ENCODE results near the gene MAPK1IP1L.

MAPK1IP1L gene

DNA sequence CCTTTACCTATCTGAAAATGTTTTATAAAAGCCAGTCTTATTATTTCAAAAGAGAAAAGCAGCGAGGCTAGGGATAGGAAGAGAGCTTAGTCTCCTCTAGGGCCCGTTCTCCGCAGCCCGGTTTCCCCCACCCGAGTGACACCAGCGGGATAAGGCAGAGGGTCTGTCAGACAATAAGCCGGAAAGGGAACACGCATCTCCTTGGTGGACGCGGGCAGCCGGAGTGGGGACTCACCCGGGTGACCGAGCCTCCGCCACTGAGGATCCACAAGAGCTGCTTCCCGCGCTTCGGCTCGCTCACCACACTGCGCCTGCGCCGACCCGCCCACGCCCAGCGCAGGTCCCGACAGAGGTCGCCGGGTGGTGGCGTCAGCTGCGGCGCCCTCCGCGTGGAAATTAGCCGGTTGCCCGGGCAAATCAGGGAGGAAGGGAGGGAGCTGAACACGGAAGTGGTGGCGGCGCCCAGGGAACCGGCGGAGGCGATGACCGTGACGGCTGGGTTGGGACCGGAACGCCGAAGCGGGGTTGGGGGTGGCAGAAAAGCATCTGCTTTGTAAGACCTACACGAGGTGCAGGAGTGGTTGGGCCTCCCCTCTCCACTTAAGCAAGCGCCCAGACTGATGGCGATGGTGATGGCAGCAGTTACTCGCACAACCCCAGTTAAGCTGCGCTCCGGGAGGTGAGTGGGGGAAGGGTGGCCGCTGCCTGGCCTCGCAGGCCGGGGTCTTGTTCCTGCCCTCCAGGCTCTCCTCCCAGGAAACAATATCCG is 24.5 kb upstream of the MAPK1IP1L start, which contains the start of the genes SOCS4 and WDHD1 (continued):
- TF ChIP-seq, protein P1, sequence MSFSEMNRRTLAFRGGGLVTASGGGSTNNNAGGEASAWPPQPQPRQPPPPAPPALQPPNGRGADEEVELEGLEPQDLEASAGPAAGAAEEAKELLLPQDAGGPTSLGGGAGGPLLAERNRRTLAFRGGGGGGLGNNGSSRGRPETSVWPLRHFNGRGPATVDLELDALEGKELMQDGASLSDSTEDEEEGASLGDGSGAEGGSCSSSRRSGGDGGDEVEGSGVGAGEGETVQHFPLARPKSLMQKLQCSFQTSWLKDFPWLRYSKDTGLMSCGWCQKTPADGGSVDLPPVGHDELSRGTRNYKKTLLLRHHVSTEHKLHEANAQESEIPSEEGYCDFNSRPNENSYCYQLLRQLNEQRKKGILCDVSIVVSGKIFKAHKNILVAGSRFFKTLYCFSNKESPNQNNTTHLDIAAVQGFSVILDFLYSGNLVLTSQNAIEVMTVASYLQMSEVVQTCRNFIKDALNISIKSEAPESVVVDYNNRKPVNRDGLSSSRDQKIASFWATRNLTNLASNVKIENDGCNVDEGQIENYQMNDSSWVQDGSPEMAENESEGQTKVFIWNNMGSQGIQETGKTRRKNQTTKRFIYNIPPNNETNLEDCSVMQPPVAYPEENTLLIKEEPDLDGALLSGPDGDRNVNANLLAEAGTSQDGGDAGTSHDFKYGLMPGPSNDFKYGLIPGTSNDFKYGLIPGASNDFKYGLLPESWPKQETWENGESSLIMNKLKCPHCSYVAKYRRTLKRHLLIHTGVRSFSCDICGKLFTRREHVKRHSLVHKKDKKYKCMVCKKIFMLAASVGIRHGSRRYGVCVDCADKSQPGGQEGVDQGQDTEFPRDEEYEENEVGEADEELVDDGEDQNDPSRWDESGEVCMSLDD (tag by site-specific recombination; IDR thresholded peaks at IDR 0.05), result peak; percentile 40; the same call in 1 of the 2 replicates
- no peak for TF ChIP-seq ZNF548 (tag by site-specific recombination; IDR thresholded peaks at IDR 0.05)
- no peak for TF ChIP-seq ZNF701 (tag by site-specific recombination; IDR thresholded peaks at IDR 0.05)
- no peak for TF ChIP-seq ZFP41 (tag by site-specific recombination; IDR thresholded peaks at IDR 0.05; ENCODE audit: borderline replicate concordance)
- no peak for TF ChIP-seq ZNF624 (tag by site-specific recombination; IDR thresholded peaks at IDR 0.05)
- no peak for TF ChIP-seq FEZF1 (tag by site-specific recombination; IDR thresholded peaks at IDR 0.05)
- no peak for TF ChIP-seq ZNF23 (tag by site-specific recombination; IDR thresholded peaks at IDR 0.05; ENCODE audit: borderline replicate concordance)
- no peak for TF ChIP-seq SALL2 (tag by site-specific recombination; IDR thresholded peaks at IDR 0.05; ENCODE audit: borderline replicate concordance)
- TF ChIP-seq, protein P2, sequence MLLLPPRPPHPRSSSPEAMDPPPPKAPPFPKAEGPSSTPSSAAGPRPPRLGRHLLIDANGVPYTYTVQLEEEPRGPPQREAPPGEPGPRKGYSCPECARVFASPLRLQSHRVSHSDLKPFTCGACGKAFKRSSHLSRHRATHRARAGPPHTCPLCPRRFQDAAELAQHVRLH (tag by site-specific recombination; IDR thresholded peaks at IDR 0.05), result peak; percentile 85
- TF ChIP-seq ZNF521 (tag by site-specific recombination; IDR thresholded peaks at IDR 0.05), result no peak
- TF ChIP-seq BCL11A (tag by site-specific recombination; IDR thresholded peaks at IDR 0.05; ENCODE audit: low read depth), result peak; percentile 52; the same call in 1 of the 2 replicates
- TF ChIP-seq ZSCAN30 (tag by site-specific recombination; IDR thresholded peaks at IDR 0.05), result peak; percentile 70
- TF ChIP-seq, protein P3, sequence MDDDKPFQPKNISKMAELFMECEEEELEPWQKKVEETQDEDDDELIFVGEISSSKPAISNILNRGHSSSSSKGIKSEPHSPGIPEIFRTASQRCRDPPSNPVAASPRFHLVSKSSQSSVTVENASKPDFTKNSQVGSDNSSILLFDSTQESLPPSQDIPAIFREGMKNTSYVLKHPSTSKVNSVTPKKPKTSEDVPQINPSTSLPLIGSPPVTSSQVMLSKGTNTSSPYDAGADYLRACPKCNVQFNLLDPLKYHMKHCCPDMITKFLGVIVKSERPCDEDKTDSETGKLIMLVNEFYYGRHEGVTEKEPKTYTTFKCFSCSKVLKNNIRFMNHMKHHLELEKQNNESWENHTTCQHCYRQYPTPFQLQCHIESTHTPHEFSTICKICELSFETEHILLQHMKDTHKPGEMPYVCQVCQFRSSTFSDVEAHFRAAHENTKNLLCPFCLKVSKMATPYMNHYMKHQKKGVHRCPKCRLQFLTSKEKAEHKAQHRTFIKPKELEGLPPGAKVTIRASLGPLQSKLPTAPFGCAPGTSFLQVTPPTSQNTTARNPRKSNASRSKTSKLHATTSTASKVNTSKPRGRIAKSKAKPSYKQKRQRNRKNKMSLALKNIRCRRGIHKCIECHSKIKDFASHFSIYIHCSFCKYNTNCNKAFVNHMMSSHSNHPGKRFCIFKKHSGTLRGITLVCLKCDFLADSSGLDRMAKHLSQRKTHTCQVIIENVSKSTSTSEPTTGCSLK (tag by site-specific recombination; IDR thresholded peaks at IDR 0.05), result no peak
- TF ChIP-seq ZNF571 (tag by site-specific recombination; IDR thresholded peaks at IDR 0.05), result no peak
- no peak for TF ChIP-seq ZNF677 (tag by site-specific recombination; IDR thresholded peaks at IDR 0.05)
- no peak for TF ChIP-seq ZNF473 (tag by site-specific recombination; IDR thresholded peaks at IDR 0.05)
- peak; percentile 97 for TF ChIP-seq GLIS1 (tag by site-specific recombination; IDR thresholded peaks at IDR 0.05)
- TF ChIP-seq, protein P4, sequence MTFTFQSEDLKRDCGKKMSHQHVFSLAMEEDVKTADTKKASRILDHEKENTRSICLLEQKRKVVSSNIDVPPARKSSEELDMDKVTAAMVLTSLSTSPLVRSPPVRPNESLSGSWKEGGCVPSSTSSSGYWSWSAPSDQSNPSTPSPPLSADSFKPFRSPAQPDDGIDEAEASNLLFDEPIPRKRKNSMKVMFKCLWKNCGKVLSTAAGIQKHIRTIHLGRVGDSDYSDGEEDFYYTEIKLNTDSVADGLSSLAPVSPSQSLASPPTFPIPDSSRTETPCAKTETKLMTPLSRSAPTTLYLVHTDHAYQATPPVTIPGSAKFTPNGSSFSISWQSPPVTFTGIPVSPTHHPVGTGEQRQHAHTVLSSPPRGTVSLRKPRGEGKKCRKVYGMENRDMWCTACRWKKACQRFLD (tag by site-specific recombination; IDR thresholded peaks at IDR 0.05), result peak; percentile 76; the same call in 1 of the 2 replicates
- TF ChIP-seq ZNF670 (tag by site-specific recombination; IDR thresholded peaks at IDR 0.05; ENCODE audit: low read depth), result no peak
- TF ChIP-seq ZNF274 (IDR thresholded peaks at IDR 0.05; ENCODE audit: low read length), result no peak
- TF ChIP-seq ZNF274 (tag by site-specific recombination; IDR thresholded peaks at IDR 0.05; ENCODE audit: borderline replicate concordance), result no peak
- peak; percentile 69 for TF ChIP-seq EGR2 (tag by site-specific recombination; IDR thresholded peaks at IDR 0.05; ENCODE audit: low read depth)
- TF ChIP-seq SCRT2 (tag by site-specific recombination; IDR thresholded peaks at IDR 0.05), result no peak
- TF ChIP-seq ZNF248 (tag by site-specific recombination; IDR thresholded peaks at IDR 0.05), result no peak
- TF ChIP-seq, protein P5, sequence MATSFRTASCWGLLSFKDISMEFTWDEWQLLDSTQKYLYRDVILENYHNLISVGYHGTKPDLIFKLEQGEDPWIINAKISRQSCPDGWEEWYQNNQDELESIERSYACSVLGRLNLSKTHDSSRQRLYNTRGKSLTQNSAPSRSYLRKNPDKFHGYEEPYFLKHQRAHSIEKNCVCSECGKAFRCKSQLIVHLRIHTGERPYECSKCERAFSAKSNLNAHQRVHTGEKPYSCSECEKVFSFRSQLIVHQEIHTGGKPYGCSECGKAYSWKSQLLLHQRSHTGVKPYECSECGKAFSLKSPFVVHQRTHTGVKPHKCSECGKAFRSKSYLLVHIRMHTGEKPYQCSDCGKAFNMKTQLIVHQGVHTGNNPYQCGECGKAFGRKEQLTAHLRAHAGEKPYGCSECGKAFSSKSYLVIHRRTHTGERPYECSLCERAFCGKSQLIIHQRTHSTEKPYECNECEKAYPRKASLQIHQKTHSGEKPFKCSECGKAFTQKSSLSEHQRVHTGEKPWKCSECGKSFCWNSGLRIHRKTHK (tag by site-specific recombination; IDR thresholded peaks at IDR 0.05), result no peak
- TF ChIP-seq, protein P6, sequence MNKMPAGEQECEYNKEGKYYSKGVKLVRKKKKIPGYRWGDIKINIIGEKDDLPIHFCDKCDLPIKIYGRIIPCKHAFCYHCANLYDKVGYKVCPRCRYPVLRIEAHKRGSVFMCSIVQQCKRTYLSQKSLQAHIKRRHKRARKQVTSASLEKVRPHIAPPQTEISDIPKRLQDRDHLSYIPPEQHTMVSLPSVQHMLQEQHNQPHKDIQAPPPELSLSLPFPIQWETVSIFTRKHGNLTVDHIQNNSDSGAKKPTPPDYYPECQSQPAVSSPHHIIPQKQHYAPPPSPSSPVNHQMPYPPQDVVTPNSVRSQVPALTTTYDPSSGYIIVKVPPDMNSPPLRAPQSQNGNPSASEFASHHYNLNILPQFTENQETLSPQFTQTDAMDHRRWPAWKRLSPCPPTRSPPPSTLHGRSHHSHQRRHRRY (tag by site-specific recombination; IDR thresholded peaks at IDR 0.05), result no peak
- peak; percentile 89 for TF ChIP-seq ZFHX2 (tag by site-specific recombination; conservative IDR thresholded peaks at IDR 0.05)
- TF ChIP-seq ZNF423 (tag by site-specific recombination; IDR thresholded peaks at IDR 0.05), result peak; percentile 96
- TF ChIP-seq ZNF239 (tag by site-specific recombination; IDR thresholded peaks at IDR 0.05), result no peak
- no peak for TF ChIP-seq ZNF37A (tag by site-specific recombination; IDR thresholded peaks at IDR 0.05)
- no peak for TF ChIP-seq ZNF16 (tag by site-specific recombination; IDR thresholded peaks at IDR 0.05; ENCODE audit: low read depth)
